ENCODE measurements around the gene ME3. TPM values are rescaled to one million over a fixed set of nuclear protein-coding genes. Genes with fewer than 3 reads are reported as not detected.
"Not testable (repeated sequence)": the region's sequence is repeated elsewhere in the genome, so short reads cannot be mapped to it uniquely, and the experiment has no call there.

Gene ME3
- total RNA-seq, 2 donors from 2014 or later = 2.1 to 2.5 TPM

- peaks cover 0 to 3% of the 10 kb centered on the region in 2 donors for H3K36me3 Mint-ChIP-seq (ENCODE audit: insufficient read depth in 2 of 2)
- no peak overlapping the region for H3K27ac Mint-ChIP-seq
These were observed 134.2 kb downstream of the ME3 start for GRCh38 chr11:86538223-86538548.

GRCh38 chr11:86537541-86538222 is 134.7 kb downstream of the ME3 start:
- H3K4me3 Mint-ChIP-seq = no peak overlapping the region
- H3K27ac Mint-ChIP-seq = no peak overlapping the region
- ATAC-seq (replicated peaks in 1 of 2) = no peak
- peaks cover 3 to 4% of the 10 kb centered on the region in 2 donors for H3K9me3 Mint-ChIP-seq
- no peaks in the 10 kb centered on the region for H3K4me1 Mint-ChIP-seq (ENCODE audit: low read depth)
- H3K27me3 Mint-ChIP-seq (ENCODE audit: low read depth) = peaks cover 6% of the 10 kb centered on the region
- H3K36me3 Mint-ChIP-seq (ENCODE audit: insufficient read depth in 2 of 2) = peaks cover 0 to 3% of the 10 kb centered on the region in 2 donors
- DNase-seq = no peak

More at GRCh38 chr11:86538223-86538548, 134.2 kb downstream of the ME3 start:
- DNase-seq (no peak), ATAC-seq (replicated peaks in 1 of 2) (no peak)
- no peak overlapping the region for H3K4me3 Mint-ChIP-seq
- H3K4me1 Mint-ChIP-seq (ENCODE audit: low read depth) = no peaks in the 10 kb centered on the region
- H3K27me3 Mint-ChIP-seq (ENCODE audit: low read depth) = peaks cover 9% of the 10 kb centered on the region
- H3K9me3 Mint-ChIP-seq = peaks cover 3 to 4% of the 10 kb centered on the region in 2 donors

GRCh38 chr11:86535773-86536172 is 136.6 kb downstream of the ME3 start:
- no peak overlapping the region for H3K4me3 Mint-ChIP-seq
- H3K27ac Mint-ChIP-seq = no peak overlapping the region
- ATAC-seq (replicated peaks in 1 of 2) = no peak

GRCh38 chr11:86524620-86525352 is 147.6 kb downstream of the ME3 start:
- H3K9me3 Mint-ChIP-seq = peaks cover 9 to 11% of the 10 kb centered on the region in 2 donors
- DNase-seq = no peak
- no peak for ATAC-seq (replicated peaks in 1 of 2)
- H3K4me1 Mint-ChIP-seq (ENCODE audit: low read depth) = peaks cover 12% of the 10 kb centered on the region
- no peak overlapping the region for H3K4me3 Mint-ChIP-seq
- peaks cover 6% of the 10 kb centered on the region for H3K27me3 Mint-ChIP-seq (ENCODE audit: low read depth)
- H3K27ac Mint-ChIP-seq = no peak overlapping the region
- H3K36me3 Mint-ChIP-seq (ENCODE audit: insufficient read depth in 2 of 2) = peaks cover 12 to 27% of the 10 kb centered on the region in 2 donors

More at GRCh38 chr11:86535773-86536172, 136.6 kb downstream of the ME3 start:
- DNase-seq = no peak
- Mint-ChIP-seq H3K9me3 (peaks cover 0 to 3% of the 10 kb centered on the region in 2 donors), H3K27me3 (ENCODE audit: low read depth) (no peaks in the 10 kb centered on the region), H3K4me1 (ENCODE audit: low read depth) (no peaks in the 10 kb centered on the region), H3K36me3 (ENCODE audit: insufficient read depth in 2 of 2) (peaks cover 1 to 3% of the 10 kb centered on the region in 2 donors)

DNA sequence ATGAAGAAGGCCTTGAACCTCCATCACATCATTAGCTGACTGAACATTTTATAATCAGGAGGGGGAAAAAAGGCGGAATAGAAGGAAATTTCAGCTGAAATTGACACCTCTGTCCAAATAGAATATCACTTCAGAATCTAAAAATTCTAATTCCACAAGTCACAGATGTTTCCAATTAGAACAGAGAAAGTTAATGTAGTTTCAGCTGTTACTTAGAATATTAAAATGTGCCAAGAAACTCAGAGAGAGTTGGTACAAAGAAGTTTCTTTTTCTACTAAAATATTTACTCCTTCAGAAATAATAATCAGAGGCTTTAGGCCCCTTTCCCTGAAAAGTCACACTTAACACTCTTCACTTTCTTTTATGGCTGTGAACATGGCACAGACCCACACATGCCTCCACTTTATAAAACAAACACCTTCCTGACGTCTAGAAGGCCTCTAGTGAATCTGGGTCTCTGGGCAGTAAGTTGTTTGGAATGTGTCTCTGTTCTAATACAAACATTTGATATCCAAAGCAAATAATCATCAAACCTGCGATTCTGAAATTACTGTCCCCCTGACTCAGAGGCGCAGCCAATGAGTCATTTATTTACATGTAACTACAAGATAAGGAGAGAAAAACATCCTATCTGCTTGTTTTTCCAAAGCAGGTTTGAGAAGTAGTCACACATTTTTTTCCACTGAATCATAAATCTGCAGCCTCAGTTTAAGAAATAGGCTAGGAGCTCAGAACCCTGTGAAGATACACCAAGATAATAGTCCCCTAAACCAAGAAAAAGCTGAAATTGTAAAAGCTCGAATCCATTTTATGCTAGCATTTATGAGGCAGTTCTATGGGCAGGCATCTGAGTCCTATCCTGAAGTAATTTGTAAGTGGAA is 148.4 kb downstream of the ME3 start:
- peak; percentile 60 to 69 for ATAC-seq (replicated peaks in 1 of 2)
- peaks cover 9 to 11% of the 10 kb centered on the region in 2 donors for H3K9me3 Mint-ChIP-seq
- peak in 1 of 2 donors; percentile 13 for DNase-seq
- H3K27ac Mint-ChIP-seq = no peak overlapping the region
- H3K4me3 Mint-ChIP-seq = peak overlapping the region in 1 of 2 donors; percentile 24
- H3K4me1 Mint-ChIP-seq (ENCODE audit: low read depth) = peaks cover 16% of the 10 kb centered on the region
- H3K36me3 Mint-ChIP-seq (ENCODE audit: insufficient read depth in 2 of 2) = peaks cover 12 to 24% of the 10 kb centered on the region in 2 donors
- H3K27me3 Mint-ChIP-seq (ENCODE audit: low read depth) = peaks cover 6% of the 10 kb centered on the region

- peaks cover 16% of the 10 kb centered on the region for H3K4me1 Mint-ChIP-seq (ENCODE audit: low read depth)
- H3K9me3 Mint-ChIP-seq; H3K27ac Mint-ChIP-seq; H3K4me3 Mint-ChIP-seq; H3K27me3 Mint-ChIP-seq (ENCODE audit: low read depth); ATAC-seq (replicated peaks in 1 of 2); DNase-seq: not testable (repeated sequence)
- peaks cover 8 to 21% of the 10 kb centered on the region in 2 donors for H3K36me3 Mint-ChIP-seq (ENCODE audit: insufficient read depth in 2 of 2)
These were observed 149.9 kb downstream of the ME3 start for GRCh38 chr11:86522512-86522911.

- ATAC-seq (replicated peaks in 1 of 2) (no peak), DNase-seq (no peak)
- Mint-ChIP-seq H3K27me3 (ENCODE audit: low read depth) (no peaks in the 10 kb centered on the region), H3K36me3 (ENCODE audit: insufficient read depth in 2 of 2) (peaks cover 0 to 2% of the 10 kb centered on the region in 2 donors), H3K4me3 (no peak overlapping the region), H3K27ac (no peak overlapping the region), H3K9me3 (peaks cover 0 to 2% of the 10 kb centered on the region in 2 donors), H3K4me1 (ENCODE audit: low read depth) (peaks cover 9% of the 10 kb centered on the region)
These were observed 153.1 kb downstream of the ME3 start for GRCh38 chr11:86519064-86519911.

DNA sequence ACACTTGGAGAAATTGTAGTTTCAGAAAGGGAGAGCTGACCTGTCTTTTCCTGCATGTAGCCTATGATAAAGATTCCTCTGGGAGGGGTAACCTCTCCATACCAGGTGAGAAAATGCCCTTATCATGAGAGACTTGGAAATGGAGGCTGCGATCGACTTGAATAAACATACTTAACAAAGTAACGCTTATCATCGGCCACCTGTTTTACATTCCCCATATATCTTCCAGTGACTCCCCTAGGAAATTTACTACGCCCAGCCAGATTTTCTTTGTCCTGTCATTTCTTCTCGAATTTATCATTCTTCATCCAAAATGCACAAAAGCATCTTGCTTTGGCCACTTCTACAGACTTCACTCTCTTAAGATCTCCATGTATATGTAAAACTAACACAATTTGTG is 154.2 kb downstream of the ME3 start:
- DNase-seq (no peak), ATAC-seq (replicated peaks in 1 of 2) (no peak)
- peaks cover 0 to 2% of the 10 kb centered on the region in 2 donors for H3K36me3 Mint-ChIP-seq (ENCODE audit: insufficient read depth in 2 of 2)
- H3K4me3 Mint-ChIP-seq = no peak overlapping the region
- H3K9me3 Mint-ChIP-seq = peaks cover 0 to 2% of the 10 kb centered on the region in 2 donors
- H3K27me3 Mint-ChIP-seq (ENCODE audit: low read depth) = no peaks in the 10 kb centered on the region
- H3K4me1 Mint-ChIP-seq (ENCODE audit: low read depth) = peaks cover 4% of the 10 kb centered on the region
- H3K27ac Mint-ChIP-seq = no peak overlapping the region

DNA sequence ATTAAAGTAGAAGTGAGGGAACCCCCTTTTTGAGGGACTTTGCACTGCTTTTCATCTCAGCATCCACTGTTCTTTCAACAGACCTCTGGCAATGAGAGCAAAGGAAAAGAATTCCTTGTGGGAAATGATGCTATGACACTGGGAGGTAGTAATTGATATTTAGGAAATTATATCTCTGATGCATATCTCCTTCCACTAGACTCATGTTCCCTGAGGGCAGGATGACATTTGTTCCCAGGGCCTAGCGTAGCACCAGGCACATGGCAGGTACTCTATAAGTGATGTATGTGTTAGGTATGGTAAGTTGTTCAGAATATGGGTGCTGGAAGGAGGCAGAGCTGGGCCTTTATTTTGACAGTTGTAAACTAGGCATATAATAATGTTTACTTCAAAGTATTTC is 154.9 kb downstream of the ME3 start:
- peaks cover 0 to 2% of the 10 kb centered on the region in 2 donors for H3K36me3 Mint-ChIP-seq (ENCODE audit: insufficient read depth in 2 of 2)
- H3K27ac Mint-ChIP-seq = no peak overlapping the region
- DNase-seq (no peak), ATAC-seq (replicated peaks in 1 of 2) (no peak)
- no peaks in the 10 kb centered on the region for H3K27me3 Mint-ChIP-seq (ENCODE audit: low read depth)
- peaks cover 0 to 2% of the 10 kb centered on the region in 2 donors for H3K9me3 Mint-ChIP-seq
- H3K4me3 Mint-ChIP-seq = no peak overlapping the region
- peaks cover 4% of the 10 kb centered on the region for H3K4me1 Mint-ChIP-seq (ENCODE audit: low read depth)

GRCh38 chr11:86515297-86516094 is 156.9 kb downstream of the ME3 start:
- Mint-ChIP-seq H3K4me3 (no peak overlapping the region), H3K27me3 (ENCODE audit: low read depth) (no peaks in the 10 kb centered on the region), H3K27ac (no peak overlapping the region), H3K9me3 (no peaks in the 10 kb centered on the region), H3K4me1 (ENCODE audit: low read depth) (peaks cover 4% of the 10 kb centered on the region), H3K36me3 (ENCODE audit: insufficient read depth in 2 of 2) (no peaks in the 10 kb centered on the region)
- DNase-seq = no peak
- ATAC-seq (replicated peaks in 1 of 2) = no peak

- Mint-ChIP-seq H3K36me3 (ENCODE audit: insufficient read depth in 2 of 2) (no peaks in the 10 kb centered on the region), H3K4me1 (ENCODE audit: low read depth) (peaks cover 2% of the 10 kb centered on the region), H3K27me3 (ENCODE audit: low read depth) (no peaks in the 10 kb centered on the region), H3K4me3 (no peak overlapping the region), H3K9me3 (no peaks in the 10 kb centered on the region), H3K27ac (no peak overlapping the region)
- DNase-seq (no peak), ATAC-seq (replicated peaks in 1 of 2) (no peak)
These were observed 158.0 kb downstream of the ME3 start for GRCh38 chr11:86514453-86514852.
